Right hindlimb (tissue), 1 donor: ENCODE measurements around the gene F11R.
A peak's percentile ranks its signal among the peaks of the same experiment; 100 is the strongest.
"Not testable (repeated sequence)": the region's sequence is repeated elsewhere in the genome, so short reads cannot be mapped to it uniquely, and the experiment has no call there.

Experiments used
- DNase-seq: peaks from one replicate; pipeline ENCODE4 v3.0.0-alpha.2; 2018

Gene F11R

GRCh38 chr1:161009602-161010211 is 11.2 kb downstream of the F11R start:
- no peak for DNase-seq

GRCh38 chr1:161008869-161009510 is 12.0 kb downstream of the F11R start:
- DNase-seq: no peak

GRCh38 chr1:161007369-161007768 is 13.6 kb downstream of the F11R start:
- no peak for DNase-seq

GRCh38 chr1:161006563-161006962 is 14.4 kb downstream of the F11R start:
- DNase-seq: no peak

GRCh38 chr1:161001525-161001924 is 19.4 kb downstream of the F11R start:
- DNase-seq: no peak

DNA sequence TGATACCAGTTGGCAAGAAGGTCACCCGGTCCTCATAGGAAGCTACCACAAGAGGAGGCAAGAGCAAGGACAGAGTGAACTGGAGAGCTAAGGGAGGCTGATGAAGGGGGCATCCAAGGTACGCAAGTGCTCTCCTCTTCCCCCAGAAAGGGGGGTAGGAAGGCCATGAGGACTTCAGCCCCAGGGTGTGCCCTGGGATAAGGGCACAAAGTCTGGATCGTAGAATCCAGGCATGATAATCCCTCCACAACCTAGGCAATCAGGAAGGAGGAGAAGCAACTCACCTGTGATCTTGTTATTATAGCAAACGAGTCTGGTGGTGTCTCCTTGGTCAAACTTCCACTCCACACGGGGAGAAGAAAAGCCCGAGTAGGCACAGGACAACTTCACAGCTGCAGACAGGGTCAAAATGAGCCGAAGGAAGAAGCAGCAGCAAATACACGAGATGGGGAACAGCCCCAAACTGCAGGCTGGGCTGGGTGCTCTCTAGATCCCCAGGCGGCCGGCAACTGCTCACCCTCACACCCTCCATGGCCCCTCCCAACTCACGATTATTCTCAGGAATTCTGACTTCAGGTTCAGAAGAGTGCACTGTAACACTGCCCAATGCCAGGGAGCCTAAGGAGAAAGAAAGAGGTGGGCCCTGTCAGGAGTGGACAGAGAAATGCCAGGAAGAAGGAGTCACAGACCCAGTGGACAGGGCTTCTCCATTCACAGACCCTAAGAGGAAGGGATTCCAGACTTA is 20.0 kb downstream of the F11R start:
- no peak for DNase-seq

DNA sequence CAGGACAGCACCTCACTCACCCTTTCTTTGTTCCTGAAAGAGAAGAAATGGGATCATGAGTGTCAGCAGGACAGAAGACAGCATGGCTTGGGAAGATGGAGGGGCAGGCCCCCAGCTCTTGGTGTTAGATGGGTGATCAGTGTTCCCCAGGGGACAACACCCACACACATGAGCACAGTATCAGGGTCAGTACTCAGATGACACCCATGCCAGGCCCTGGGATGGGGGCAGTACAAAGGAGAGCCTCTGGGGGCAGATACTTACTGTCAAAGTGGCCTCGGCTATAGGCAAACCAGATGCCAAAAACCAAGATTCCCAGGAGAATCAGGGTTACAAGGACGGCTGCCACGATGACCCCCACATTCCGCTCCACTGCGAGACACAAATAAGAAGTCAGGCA is 21.6 kb downstream of the F11R start:
- no peak for DNase-seq

GRCh38 chr1:160997323-160998038 is 23.5 kb downstream of the F11R start:
- peak; percentile 43 for DNase-seq

DNA sequence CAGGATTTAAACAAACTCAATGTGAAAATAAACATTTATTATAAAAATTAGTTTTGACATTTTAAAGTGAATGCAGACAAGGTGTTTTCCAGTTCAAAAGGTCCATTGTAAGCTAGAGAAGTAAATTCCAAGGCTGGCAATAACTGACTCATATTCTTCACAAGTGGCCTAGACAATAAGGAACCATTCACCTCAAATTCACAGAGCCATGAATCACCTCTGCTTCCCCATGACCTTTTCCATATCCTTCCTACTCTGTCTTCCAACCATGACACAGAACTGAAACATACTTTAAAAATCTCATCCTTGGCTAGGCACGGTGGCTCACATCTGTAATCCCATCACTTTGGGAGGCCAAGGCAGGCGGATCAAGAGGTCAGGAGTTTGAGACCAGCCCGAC is 24.8 kb downstream of the F11R start:
- DNase-seq: no peak

DNA sequence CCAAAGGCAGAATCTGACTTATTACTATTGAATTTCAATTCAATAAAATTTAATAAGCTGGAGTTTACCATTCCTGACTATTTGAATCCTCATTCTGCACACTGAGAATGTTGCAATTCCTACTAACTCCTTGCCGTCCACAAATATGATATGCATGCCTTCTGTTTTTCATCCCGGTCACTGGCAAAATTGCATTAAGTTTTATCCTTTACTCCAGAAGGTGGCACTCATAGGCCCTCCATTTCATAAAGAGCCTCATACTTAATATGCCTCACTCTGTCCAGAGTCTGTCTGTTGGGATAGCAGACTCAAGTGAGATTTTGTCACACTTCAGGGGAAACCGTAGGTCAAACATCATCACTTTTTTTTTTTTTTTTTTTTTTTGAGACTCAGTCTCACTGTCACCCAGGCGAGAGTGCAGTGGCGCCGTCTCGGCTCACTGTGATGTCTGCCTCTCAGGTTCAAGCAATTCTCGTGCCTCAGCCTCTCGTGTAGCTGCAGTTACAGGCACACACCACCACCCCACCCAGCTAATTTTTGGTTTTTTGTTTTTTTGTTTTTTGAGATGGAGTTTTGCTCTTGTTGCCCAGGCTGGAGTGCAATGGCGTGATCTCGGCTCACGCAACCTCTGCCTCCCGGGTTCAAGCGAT is 27.3 kb downstream of the F11R start:
- DNase-seq: no peak

GRCh38 chr1:160992036-160992435 is 28.9 kb downstream of the F11R start:
- DNase-seq: not testable (repeated sequence)

DNA sequence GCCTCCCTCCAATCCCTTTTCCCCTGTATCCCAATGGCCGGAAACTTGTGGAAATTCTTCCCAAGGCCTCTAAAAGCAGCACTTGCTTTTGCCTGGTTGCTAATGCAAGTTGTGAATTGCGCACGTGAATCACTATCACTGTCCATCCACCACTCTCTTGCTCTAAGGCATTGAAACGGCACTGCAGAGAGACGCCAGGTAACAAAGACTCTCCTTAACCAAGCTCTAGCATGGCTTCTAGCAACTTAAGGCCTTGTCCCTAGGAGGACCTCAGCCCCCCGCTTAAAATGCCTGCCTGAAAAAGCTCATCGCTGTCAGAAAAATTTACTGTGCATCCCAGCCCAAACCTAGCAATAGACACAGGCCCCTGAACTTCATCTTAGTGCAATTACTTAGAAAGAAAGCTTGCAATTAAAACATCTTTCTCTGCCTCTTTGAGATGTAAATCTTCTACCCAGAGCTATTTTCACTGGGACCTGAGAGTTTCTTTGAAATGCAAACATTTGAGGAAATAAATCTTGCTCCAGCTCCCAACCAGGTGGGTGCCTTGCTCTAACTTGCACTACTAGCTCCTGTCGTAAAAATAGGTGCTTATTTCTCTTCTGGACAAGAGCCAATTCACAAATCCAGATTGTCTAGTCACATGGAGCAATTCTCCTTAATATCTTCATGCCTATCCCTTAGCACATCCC is 33.4 kb downstream of the F11R start:
- DNase-seq: no peak

DNA sequence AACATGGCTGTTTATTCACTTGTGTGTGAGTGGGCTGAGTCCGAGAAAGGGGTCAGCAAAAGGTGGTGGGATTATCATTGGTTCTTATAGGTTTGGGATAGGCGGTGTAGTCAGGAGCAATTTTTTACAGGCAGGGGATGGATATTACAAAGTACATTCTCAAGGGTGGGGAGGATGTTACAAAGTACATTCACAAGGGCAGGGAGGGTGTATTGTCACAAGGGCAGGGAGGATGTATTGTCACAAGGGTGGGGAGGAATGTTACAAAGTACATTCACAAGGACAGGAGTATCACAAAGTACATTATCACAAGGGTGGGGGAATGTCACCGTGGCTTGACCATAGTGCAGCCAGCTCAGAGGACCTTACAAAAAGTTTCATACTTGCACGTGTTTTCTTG is 35.2 kb downstream of the F11R start:
- no peak for DNase-seq

DNA sequence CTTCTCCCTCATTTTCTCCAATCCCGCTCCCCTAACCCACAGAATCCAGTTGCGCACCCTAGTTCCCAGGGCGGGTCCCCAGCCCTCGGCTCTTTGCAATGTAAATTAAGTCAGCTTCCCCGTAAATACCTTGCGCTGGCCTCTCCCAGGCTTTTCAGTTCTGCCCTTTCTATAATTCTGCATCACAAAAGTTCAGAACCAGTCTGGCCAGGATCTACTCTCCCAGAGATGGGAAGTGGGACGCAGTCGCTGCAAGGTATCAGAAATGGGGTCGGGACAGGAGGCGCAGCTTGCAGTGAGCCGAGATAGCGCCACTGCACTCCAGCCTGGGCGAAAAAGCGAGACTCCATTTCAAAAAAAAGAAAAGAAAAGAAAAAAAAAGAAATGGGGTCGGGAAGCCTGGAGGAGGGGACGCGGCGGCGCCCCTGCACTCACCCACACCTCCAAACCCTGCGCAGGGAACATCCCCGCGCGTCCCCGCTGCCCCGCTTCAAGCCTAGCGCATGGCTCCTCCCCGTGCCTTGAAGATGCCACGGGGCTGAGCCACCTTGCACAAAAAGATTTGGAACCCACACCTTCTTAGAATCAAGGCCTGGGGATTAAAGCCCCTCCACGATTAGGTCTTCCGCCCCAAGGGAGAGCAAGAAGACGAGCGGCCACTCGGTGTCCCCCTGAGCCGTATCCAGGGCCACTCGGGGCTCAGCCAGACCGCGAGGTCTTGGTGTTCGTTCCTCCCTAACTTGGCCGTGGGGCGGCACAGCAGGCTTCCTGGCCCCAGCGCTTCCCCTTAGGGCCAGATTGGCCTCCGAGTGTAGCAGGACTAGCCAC is 39.2 kb downstream of the F11R start:
- no peak for DNase-seq

DNA sequence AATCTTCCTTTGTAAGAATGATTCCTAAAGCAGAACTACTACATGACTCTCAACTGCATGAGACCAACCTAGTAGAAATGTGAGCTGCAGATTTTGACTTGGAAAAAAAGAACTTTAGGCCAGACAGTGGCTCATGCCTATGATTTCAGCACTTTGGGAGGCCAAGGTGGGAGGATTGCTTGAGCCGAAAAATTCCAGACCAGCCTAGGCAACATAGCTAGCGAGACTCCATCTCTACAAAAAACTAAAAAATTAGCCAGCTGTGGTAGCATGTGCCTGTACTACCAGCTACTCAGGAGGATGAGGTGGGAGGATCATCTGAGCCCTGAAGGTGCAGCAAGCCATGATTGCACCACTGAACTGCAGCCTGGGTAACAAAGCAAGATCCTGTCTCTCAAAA is 41.7 kb downstream of the F11R start:
- no peak for DNase-seq

DNA sequence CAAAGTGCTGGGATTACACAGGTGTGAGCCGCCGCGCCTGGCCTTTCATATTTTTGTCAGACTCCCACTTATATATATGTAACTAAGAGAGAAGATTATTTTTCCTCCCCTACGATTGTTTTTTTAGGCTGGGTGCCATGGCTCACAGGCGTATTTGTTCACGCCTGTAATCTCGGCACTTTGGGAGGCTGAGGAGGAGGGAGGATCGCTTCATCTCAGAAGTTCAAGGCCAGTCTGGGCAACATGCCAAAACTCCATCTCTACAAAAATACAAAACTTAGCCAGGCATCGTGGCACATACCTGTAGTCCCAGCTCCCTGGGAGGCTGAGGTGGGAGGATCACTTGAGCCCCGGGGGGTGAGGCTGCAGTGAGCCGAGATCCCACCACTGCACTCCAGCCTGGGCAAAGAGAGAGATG is 42.4 kb downstream of the F11R start:
- no peak for DNase-seq

DNA sequence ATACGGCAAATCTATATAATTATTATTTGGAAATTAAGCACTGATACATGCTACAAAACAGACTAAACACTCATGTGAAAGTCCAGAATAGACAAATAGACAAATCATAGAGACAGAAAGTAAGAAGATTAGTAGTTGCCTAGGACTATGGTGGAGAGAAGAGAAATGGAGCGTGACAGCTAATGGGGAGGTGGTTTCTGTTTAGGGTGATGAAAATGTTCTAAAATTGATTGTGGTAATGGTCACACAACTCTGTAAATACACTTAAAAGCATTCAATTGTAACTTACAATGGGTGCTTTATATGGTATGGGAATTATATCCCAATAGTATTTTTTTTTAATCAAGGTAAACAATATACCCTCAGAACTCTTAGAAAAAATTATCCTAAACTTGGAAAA is 45.9 kb downstream of the F11R start:
- no peak for DNase-seq

DNA sequence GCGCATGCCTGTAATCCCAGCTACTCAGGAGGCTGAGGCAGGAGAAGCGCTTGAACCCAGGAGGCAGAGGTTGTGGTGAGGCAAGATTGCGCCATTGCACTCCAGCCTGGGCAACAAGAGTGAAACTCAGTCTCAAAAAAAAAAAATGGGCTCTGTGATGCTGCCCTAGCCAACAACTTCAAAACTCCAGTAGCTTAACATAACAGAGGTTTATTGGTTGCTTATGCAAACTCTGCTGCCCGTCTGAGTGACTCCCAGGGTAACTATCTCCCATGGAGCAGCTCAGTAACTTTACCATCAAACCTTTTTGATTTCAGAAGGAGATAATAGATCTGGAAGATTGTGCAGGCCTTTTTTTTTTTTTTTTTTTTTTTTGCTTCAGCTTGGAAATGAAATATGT is 47.5 kb downstream of the F11R start:
- DNase-seq: no peak

DNA sequence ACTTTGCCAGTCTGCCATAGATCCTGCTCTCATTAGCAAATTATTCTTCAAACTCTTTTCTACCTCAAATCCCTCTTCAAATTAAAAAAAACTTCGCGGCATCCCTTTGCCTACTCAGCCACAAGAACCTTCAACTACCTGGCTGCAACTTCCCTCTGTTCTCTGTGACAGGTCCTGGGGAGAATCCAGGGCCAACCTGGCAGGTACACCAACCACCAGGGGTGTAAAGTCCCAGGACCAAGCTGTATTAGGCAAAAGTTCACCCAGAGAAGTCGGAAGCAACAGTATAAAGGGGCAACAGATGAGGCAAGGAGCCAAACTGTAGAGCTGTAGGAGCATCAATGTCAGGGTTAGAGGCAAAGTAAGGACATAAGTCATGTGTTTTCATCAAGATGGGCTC is 48.0 kb downstream of the F11R start:
- DNase-seq: no peak

DNA sequence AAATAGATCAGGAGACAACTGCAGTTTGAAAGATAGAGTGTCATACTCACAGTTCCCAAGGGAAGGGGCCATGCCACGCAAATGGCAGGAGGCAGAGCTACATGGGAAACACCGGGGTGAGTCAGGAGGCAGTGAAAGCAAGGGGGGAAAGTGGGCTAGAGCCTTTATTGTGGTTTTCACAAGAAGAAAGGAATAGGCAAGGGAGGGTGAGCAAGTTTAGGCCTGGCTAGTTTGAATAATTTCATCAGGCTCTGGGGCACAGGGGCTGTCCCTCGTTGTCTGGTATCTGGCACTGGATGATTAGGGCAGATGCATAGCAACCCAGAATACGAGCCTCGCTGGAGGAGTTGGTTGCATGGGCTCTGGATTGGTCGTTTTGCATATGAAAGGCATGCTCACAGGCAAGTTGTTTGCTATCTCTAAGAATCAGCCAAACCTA is 49.3 kb downstream of the F11R start:
- no peak for DNase-seq

DNA sequence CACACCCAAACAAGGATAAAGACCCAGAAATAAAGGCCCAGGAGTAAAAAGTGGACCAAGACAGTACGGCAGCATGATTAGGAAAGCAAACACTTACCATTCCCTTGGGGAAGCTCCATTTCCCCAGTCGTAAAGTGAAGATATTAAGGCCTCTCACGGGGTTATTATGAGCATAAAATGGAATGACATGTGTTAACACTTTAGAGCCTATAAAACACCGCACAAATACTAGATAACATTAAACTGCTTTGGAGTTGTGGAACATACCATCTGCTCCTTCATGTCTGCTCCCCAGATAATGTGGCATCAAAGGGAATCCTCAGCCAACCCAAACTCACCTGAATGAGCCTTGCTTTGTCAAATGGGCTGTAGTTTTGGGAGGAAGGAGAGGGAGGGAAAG is 57.4 kb downstream of the F11R start:
- DNase-seq: no peak

GRCh38 chr1:160961419-160961818 is 59.5 kb downstream of the F11R start:
- DNase-seq: no peak
